GM12801 (cell line): ENCODE data around the gene ISOC1.

Experiments used
- CTCF ChIP-seq: IDR thresholded peaks from one replicate; pipeline ENCODE4 v1.5.1; 2011; ENCODE audit warnings: control low read depth; ENCODE audit not compliant: insufficient read length; ENCODE audit errors: extremely low read depth

The ISOC1 gene

GRCh38 chr5:129116797-129117196 is 22.2 kb downstream of the ISOC1 start:
- TF ChIP-seq CTCF, result no peak

GRCh38 chr5:129118405-129118804 is 23.9 kb downstream of the ISOC1 start:
- TF ChIP-seq CTCF, result no peak

- no peak for TF ChIP-seq CTCF
These were observed 24.3 kb downstream of the ISOC1 start for GRCh38 chr5:129118826-129119225.

GRCh38 chr5:129120158-129120581 is 25.6 kb downstream of the ISOC1 start:
- TF ChIP-seq CTCF, result no peak

GRCh38 chr5:129122560-129122959 is 28.0 kb downstream of the ISOC1 start:
- no peak for TF ChIP-seq CTCF

- TF ChIP-seq CTCF, result no peak
These were observed 30.1 kb downstream of the ISOC1 start for GRCh38 chr5:129124608-129125007.

- TF ChIP-seq CTCF, result no peak
These were observed 31.3 kb downstream of the ISOC1 start for GRCh38 chr5:129125819-129126218.

GRCh38 chr5:129133553-129133952 is 39.0 kb downstream of the ISOC1 start:
- TF ChIP-seq CTCF, result no peak
